Tongue (tissue), 2 donors: ENCODE data around the gene INTS3. TPM values are rescaled to one million over a fixed set of nuclear protein-coding genes. Genes with fewer than 3 reads are reported as not detected.
"Not testable (repeated sequence)": the region's sequence is repeated elsewhere in the genome, so short reads cannot be mapped to it uniquely, and the experiment has no call there.

Experiments
- DNase-seq: peaks from one replicate; pipeline ENCODE4 v3.0.0-alpha.2; 2015
- total RNA-seq: library from RNA; depleted of rRNA; stranded (reverse); fragments of >200 nt; gene quantifications from one replicate; pipeline ENCODE4 v1.2.3, GENCODE V29; 2014

The INTS3 gene
- total RNA-seq, 1 donor from 2014 or later = 34.9 TPM

- no peak for DNase-seq
Measured at GRCh38 chr1:153698923-153699714, 28.7 kb upstream of the INTS3 start.

DNA sequence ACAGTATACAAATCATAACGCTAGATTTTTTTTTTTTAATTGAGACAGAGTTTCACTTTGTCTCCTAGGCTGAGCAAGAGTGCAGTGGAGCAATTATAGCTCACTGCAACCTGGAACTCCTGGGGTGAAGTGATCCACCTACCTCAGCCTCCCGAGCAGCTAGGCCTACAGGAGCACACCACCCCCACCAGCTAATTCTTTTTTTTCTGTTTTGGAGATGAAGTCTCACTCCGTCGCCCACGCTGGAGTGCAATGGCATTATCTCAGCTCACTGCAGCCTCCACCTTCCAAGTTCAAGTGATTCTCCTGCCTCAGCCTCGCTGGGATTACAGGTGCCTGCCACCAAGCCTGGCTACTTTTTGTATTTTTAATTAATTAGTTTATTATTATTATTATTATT lies 28.1 kb upstream of the INTS3 start:
- DNase-seq = no peak

DNA sequence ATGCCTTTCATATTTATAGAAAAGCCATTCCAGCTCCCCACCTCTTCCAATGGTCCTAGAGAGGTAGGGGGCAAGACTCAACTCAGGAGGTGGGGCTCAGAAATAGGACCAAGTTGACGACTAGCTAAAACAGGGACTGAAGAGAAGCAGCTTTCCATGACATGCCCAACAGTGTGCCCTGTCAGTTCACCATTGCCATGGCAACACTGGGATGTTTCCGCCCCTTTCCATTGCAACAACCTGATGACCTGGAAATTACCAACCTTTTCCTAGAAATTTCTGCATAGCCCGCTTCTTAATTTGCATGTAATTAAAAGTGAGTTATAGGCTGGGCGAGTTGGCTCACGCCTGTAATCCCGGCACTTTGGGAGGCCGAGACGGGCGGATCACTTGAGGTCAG lies 22.4 kb upstream of the INTS3 start:
- DNase-seq = no peak

DNA sequence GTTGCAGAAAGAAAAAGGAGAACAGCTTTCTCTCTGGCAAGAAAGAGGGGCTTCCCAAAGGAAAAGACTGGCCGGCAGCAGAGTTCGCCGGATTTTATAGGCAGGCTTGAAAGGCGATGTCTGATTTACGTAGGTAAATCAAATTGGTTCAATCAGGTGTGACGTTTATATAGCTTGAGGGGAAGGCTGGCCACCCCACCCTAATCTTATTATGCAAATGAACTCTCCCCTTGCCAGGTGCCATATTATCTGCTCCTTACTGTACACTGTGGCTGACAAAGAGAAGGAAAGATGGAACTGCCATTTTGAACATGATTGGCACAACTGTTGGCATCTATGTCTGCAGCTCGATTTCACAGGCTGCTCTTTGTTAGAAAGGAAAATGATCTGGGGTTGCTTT lies 16.8 kb upstream of the INTS3 start:
- no peak for DNase-seq

DNA sequence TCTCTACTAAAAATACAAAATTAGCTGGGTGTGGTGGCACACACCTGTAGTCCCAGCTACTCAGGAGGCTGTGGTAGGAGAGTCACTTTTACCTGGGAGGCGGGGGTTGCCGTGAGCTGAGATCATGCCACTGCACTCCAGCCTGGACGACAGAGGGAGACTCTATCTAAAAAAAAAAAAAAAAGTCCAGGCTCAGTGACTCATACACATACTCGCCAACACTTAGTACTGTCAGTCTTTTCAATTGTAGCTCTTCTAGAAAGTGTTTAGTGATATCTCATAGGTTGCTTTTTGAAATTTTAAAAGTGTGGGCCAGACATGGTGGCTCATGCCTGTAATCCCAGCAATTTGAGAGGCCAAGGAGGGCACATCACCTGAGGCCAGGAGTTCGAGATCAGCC lies 11.6 kb upstream of the INTS3 start:
- DNase-seq = not testable (repeated sequence)

- DNase-seq = no peak
Measured at GRCh38 chr1:153717330-153717729, 10.5 kb upstream of the INTS3 start.

- DNase-seq = no peak
Measured at GRCh38 chr1:153723687-153724086, 4.2 kb upstream of the INTS3 start.

DNA sequence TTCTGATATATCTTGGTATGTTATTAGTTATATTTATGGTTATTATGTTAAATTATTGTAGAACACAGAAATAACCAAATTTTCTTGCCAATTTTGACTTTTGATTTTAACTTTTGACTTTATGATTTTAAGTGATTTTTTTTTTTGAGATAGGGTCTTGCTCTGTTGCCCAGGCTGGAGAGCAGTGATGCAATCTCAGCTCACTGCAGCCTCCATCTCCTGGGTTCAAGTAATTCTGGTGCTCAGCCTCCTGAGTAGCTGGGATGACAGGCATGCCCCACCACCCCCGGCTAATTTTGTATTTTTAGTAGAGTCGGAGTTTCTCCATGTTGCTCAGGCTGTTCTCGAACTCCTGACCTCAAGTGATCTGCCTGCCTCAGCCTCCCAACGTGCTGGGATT lies 3.2 kb upstream of the INTS3 start:
- DNase-seq = not testable (repeated sequence)

DNA sequence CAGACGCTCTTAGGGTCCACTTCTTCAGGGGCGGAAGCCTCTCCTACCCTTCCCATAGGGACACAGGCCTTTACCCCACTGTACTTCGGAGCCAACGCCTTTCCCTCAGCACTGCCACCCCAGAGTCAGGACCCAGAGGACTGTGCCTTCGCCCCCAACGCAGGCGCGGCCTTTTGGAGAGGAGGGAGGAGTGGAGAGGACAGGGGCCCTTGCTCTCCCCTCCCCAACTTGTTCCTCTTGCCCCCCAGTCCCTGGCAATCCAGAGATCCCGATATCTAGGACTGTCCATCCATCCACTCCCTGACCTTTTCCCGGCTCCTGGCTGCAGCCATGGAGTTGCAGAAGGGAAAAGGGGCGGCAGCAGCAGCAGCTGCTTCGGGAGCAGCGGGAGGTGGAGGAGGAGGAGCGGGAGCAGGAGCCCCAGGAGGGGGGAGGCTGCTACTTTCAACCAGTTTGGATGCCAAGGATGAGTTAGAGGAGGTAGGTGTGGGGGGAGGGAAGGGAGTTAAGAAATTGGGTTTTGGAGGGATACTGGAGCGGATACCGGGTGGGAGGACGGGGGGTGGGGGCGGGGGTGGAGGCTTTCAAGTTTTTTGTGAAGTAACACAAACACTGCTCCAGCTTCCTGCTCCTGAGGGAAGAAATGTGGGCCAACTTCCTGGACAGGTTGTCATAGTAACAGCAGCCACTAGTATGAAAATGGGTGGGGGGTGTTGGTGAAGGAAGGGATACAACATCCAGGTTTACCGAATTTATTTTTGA lies 636 bp downstream of the INTS3 start:
- peak; percentile 81 for DNase-seq

DNA sequence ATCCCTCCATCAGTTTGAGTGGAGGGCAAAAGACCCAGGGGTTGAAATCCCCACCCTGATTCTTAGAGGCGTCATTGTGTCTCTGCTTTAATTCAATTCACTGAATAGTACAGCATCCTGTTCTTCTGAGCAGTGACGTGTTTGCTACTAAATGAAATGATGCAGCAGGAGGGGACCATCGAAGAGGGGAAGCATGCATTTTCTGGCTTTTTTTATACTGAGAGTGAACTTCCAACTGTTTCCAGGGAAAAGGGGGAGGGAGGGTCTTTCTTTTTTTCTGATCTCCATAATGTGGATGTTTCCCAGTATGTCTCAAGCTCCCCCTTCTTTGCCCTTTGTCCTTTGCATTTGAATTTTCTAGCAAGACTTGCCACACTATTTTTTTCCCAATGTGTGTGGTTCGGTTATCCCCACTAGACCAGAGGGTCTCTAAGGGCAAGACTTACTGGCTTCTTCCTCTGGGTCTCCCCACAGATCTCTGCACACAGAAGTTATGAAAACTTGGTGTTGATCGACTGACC lies 2.7 kb downstream of the INTS3 start:
- DNase-seq = no peak

DNA sequence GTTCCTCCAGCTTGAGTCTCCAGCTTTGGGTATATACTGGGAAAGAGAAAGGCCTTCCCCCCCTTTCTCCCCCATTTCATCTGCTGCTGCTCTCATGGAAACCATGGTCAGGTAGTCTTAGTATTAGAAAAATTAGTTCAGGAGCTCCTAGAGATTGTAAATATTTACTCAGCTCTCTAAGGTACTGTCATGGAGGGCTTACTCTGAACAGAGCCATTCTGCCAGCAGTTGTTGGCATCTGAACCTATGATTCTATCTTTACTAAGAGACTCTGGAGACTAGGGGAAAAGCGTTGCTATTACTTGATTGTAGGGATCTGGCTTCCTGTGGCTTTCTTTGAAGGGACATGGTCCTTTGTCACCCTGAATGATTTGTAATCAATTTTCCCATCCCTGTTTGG lies 6.1 kb downstream of the INTS3 start:
- DNase-seq = no peak

- no peak for DNase-seq
Measured at GRCh38 chr1:153734396-153735089, 6.7 kb downstream of the INTS3 start.

- DNase-seq = no peak
Measured at GRCh38 chr1:153735090-153735420, 7.2 kb downstream of the INTS3 start.

DNA sequence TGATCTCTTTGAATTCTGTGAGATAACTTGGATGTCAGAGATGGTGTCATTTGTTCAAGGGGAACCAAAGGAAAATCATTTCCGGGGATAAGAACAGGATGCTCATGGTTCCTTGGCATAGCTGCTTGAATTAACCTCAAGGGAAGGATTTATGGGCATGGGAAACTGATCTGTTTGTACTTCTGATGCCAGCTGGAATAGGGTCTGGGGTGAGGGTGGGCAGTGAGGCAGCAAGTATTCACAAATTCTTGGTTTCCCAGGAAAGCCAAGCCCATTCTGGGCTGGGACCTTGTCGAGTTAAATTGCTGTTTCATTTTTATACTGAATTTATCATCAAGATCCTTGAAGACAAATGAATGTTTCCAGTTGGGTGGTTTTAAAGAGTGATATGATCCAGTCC lies 14.1 kb downstream of the INTS3 start:
- no peak for DNase-seq

GRCh38 chr1:153742411-153743142 lies 14.7 kb downstream of the INTS3 start:
- DNase-seq = no peak

GRCh38 chr1:153745417-153745816 lies 17.6 kb downstream of the INTS3 start:
- DNase-seq = no peak

GRCh38 chr1:153746174-153746573 lies 18.3 kb downstream of the INTS3 start:
- no peak for DNase-seq

DNA sequence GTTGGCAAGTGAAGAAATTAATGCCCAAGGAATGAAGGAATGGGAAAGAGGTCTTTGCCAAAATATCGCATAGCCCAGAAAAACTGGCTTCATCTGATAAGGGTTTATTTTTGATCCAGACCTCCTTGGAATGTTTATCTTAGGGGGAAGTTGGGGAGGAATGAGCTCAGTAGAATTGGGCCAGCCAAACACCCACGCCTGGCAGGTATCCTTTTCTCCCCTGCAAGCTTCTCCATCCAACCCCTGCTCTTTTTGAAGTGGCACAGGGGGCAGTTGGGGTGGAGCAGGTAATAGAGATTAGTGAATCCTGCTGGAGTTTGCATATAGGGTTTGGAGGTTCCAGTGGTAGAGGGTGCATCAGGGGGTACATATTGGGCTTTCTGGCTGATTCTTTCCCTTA lies 21.1 kb downstream of the INTS3 start:
- no peak for DNase-seq

DNA sequence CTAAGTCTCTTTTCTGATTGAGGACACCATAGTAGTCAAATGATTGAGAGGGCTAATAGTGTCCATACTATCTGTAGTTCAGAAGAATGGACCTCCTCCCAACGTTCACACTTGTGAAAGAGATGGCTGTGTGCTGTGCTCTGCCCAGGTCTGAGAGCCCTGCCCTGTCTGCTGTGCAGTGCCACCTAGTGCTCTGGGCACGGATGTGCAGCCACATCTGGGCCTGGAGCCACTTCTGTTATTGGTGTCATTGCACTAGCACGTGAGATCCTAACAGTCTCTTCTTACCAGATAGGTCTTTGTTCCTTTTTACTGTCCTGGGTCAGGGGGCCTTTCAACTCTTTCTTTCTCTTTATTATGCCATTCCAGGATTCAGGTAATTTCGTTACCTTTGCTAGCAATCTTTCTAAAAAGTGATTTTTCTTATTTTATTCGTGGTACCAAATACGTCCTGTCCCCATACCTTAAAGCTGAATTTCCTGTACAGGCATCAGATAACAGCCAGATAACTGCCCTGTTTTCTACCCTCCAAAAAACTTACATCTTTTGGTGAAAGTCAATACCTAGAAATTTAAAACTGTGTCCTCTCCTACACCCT lies 21.7 kb downstream of the INTS3 start:
- DNase-seq = peak; percentile 87

DNA sequence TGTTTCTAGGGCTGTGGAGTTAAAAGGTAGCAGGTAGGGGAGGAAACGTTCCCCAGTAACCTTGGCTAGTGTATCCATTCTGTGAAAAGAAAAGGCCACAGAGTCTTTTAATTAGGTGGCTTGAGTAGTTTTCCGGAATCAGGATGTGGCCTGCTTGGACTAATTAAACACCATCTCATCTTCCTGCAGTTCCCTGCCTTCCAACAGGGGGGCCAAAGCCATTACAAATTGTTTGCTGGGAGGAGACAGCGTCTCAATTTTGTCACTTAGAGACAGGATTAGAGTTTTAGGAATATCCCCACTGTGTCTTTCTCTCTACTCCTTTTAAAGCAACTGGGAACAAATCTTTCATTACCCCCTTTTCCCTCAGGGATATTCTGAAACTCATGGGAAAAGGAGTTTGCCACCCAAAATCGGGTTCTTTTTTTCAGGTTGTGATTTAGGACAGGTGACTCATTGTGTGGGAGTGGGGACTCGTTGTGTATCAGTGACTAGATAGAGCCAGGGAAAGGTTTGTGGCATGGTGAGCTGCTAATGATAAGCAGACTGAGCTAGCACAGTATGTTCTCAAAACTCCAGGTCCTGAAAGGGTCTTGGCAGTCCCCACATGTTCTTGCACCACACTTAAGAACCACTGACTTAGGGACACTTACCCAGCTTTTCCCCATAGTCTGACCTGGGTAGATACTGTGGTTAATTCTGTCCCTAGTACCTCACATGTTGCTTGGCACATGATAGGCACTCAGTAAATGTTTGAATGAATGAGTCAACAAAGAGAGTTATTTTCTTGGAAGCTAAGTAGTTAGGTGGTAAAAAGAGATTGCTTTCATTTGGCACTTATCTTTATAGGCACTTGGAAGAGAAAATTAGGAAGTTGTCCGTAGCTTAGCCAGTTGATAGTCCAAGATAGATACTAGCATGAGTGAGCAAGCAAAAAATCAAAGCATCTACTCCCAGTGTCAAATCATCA lies 22.5 kb downstream of the INTS3 start:
- no peak for DNase-seq

- no peak for DNase-seq
Measured at GRCh38 chr1:153752072-153752471, 24.2 kb downstream of the INTS3 start.
